GM12878 (cell line): ENCODE data around the gene MAP2K4. TPM values are rescaled to one million over a fixed set of nuclear protein-coding genes. Genes with fewer than 3 reads are reported as not detected.

Source experiments
- ATAC-seq: fragments of 200-7000 bp; cut with Tn5 transposase; 3 replicates; pipeline ENCODE4 v1.9.1; 2020; ENCODE audit warnings: mild to moderate bottlenecking, moderate library complexity
- BruUV-seq: library from RNA; stranded (reverse); fragments of 400-500 nt; replicated peaks from 2 replicates; lab custom pipeline; 2021; lab: Mats Ljungman, UMichigan
- CTCF ChIA-PET: fragments of 300-600 bp; sonication (Branson Sonifier 250); formaldehyde crosslinking; extraction: SDS; loops from one replicate; lab custom pipeline; 2021; ENCODE audit warnings: inconsistent platforms; lab: Yijun Ruan, JAX
- POLR2A ChIA-PET: fragments of 350-600 bp; formaldehyde crosslinking; extraction: SDS; loops from one replicate; lab custom pipeline; 2021; ENCODE audit warnings: inconsistent platforms; lab: Charles Lee
- RAD21 ChIA-PET: fragments of 300-600 bp; sonication (Branson Sonifier 250); formaldehyde crosslinking; loops from one replicate; lab custom pipeline; 2023; ENCODE audit warnings: antibody characterized with exemption; ENCODE audit not compliant: unreplicated experiment; lab: Charles Lee
- SMC1A ChIA-PET: fragments of 300-600 bp; sonication (Branson Sonifier 250); formaldehyde crosslinking; loops from one replicate; lab custom pipeline; 2023; ENCODE audit not compliant: unreplicated experiment, uncharacterized antibody; lab: Charles Lee
- DNase-seq: peaks from one replicate; pipeline ENCODE4 v3.0.0-alpha.2; 2011; ENCODE audit warnings: low read depth, low spot score
- FAIRE-seq: peaks from 3 replicates; lab custom pipeline; 2011; peaks lifted over from hg19 to GRCh38; lab: Jason Lieb, UNC
- H2AFZ ChIP-seq: 2 replicates; pipeline ENCODE4 v1.6.0; 2011; ENCODE audit warnings: low read depth, low read length, control low read depth; ENCODE audit not compliant: control insufficient read depth
- H3K27ac ChIP-seq: 2 replicates; pipeline ENCODE4 v1.5.1; 2011; ENCODE audit warnings: control low read depth; ENCODE audit not compliant: control insufficient read depth, insufficient read depth
- H3K27me3 ChIP-seq, 2 experiments: replicated peaks in 1 of 2; 2 replicates each; pipeline versions ENCODE4 v1.6.0 to v1.6.1; 2011; ENCODE audit warnings: low read length in 1 of 2; ENCODE audit not compliant: control insufficient read depth in 2 of 2, insufficient read depth in 2 of 2
- H3K36me3 ChIP-seq, 2 experiments: 2 replicates each; pipeline ENCODE4 v1.5.1; 2011; ENCODE audit warnings: low read length in 1 of 2; ENCODE audit not compliant: control insufficient read depth in 2 of 2, insufficient read depth in 2 of 2
- H3K4me1 ChIP-seq: 2 replicates; pipeline ENCODE4 v1.6.1; 2011; ENCODE audit warnings: mild to moderate bottlenecking, low read length, moderate library complexity, mixed read lengths; ENCODE audit not compliant: control insufficient read depth, insufficient read depth
- H3K4me2 ChIP-seq: 2 replicates; pipeline ENCODE4 v1.6.0; 2011; ENCODE audit warnings: control low read depth; ENCODE audit not compliant: control insufficient read depth, insufficient read depth
- H3K4me3 ChIP-seq: fragments of 200-600 bp; sonication (generic); 2 replicates; pipeline ENCODE4 v1.5.1; 2016
- H3K79me2 ChIP-seq: 2 replicates; pipeline ENCODE4 v1.6.0; 2011; ENCODE audit warnings: low read length; ENCODE audit not compliant: control insufficient read depth, insufficient read depth
- H3K9ac ChIP-seq: 2 replicates; pipeline ENCODE4 v1.8.0; 2011; ENCODE audit warnings: low read length, control low read depth, mixed read lengths; ENCODE audit not compliant: control insufficient read depth, insufficient read depth
- H3K9me3 ChIP-seq: replicated peaks from 3 replicates; pipeline ENCODE4 v1.5.1; 2011; ENCODE audit warnings: mild to moderate bottlenecking, low read length; ENCODE audit not compliant: control insufficient read depth, insufficient read depth
- H4K20me1 ChIP-seq: 2 replicates; pipeline ENCODE4 v1.6.0; 2011; ENCODE audit not compliant: control insufficient read depth, insufficient read depth
- ATF2 ChIP-seq: IDR thresholded peaks from 2 replicates; pipeline ENCODE4 v1.6.1; 2012; ENCODE audit warnings: low read length, inconsistent platforms
- FOXM1 ChIP-seq: IDR thresholded peaks from 2 replicates; pipeline ENCODE4 v1.6.1; 2012; ENCODE audit warnings: low read depth, mild to moderate bottlenecking, inconsistent platforms, low read length, moderate library complexity
- HSF1 ChIP-seq: fragments of 150-350 bp; IDR thresholded peaks from 2 replicates; pipeline ENCODE4 v1.6.1; 2014; ENCODE audit warnings: mild to moderate bottlenecking, low read depth, low read length
- IKZF2 ChIP-seq, 2 experiments: fragments of 450-650 bp; IDR thresholded peaks; 2 replicates each; pipeline ENCODE4 v1.6.1; 2017; ENCODE audit warnings: mild to moderate bottlenecking in 2 of 2, moderate library complexity in 2 of 2
- JUND ChIP-seq: IDR thresholded peaks from 2 replicates; pipeline ENCODE4 v1.6.1; 2012; ENCODE audit warnings: low read depth, mild to moderate bottlenecking, low read length, improper control_type of control experiment, moderate library complexity
- KLF5 ChIP-seq: fragments of 450-650 bp; IDR thresholded peaks from 2 replicates; pipeline ENCODE4 v1.6.1; 2014; ENCODE audit warnings: mild to moderate bottlenecking; ENCODE audit not compliant: partially characterized antibody
- LARP7 ChIP-seq: fragments of 450-650 bp; IDR thresholded peaks from 2 replicates; pipeline ENCODE4 v1.6.1; 2017; ENCODE audit warnings: mild to moderate bottlenecking
- NFXL1 ChIP-seq: fragments of 450-650 bp; IDR thresholded peaks from 2 replicates; pipeline ENCODE4 v1.6.1; 2017; ENCODE audit warnings: antibody characterized with exemption, mild to moderate bottlenecking, borderline replicate concordance
- NR2C1 ChIP-seq: fragments of 450-650 bp; IDR thresholded peaks from 2 replicates; pipeline ENCODE4 v1.6.1; 2017; ENCODE audit warnings: antibody characterized with exemption, mild to moderate bottlenecking, moderate library complexity
- POLR2AphosphoS5 ChIP-seq: IDR thresholded peaks from 2 replicates; pipeline ENCODE4 v1.6.1; 2011; ENCODE audit warnings: mild to moderate bottlenecking, low read length, inconsistent platforms
- RCOR1 ChIP-seq: conservative IDR thresholded peaks from 2 replicates; pipeline ENCODE4 v1.6.1; 2012; ENCODE audit warnings: low read depth, low read length, improper control_type of control experiment
- RFX5 ChIP-seq: IDR thresholded peaks from 2 replicates; pipeline ENCODE4 v1.6.1; 2011; ENCODE audit warnings: low read depth, low read length, improper control_type of control experiment
- SREBF2 ChIP-seq: IDR thresholded peaks from 2 replicates; pipeline ENCODE4 v1.6.1; 2012; ENCODE audit warnings: mild to moderate bottlenecking, low read length
- SUZ12 ChIP-seq: fragments of 200-600 bp; sonication (generic); IDR thresholded peaks from one replicate; pipeline ENCODE4 v1.6.1; 2018; ENCODE audit warnings: antibody characterized with exemption, mild to moderate bottlenecking; ENCODE audit not compliant: unreplicated experiment
- WRNIP1 ChIP-seq: IDR thresholded peaks from 2 replicates; pipeline ENCODE4 v1.6.1; 2011; ENCODE audit warnings: low read depth, low read length, improper control_type of control experiment, borderline replicate concordance
- ZNF592 ChIP-seq: fragments of 450-650 bp; IDR thresholded peaks from 2 replicates; pipeline ENCODE4 v1.6.1; 2017; ENCODE audit warnings: mild to moderate bottlenecking, moderate library complexity
- ZSCAN29 ChIP-seq: fragments of 450-650 bp; IDR thresholded peaks from 2 replicates; pipeline ENCODE4 v1.6.1; 2017; ENCODE audit warnings: mild to moderate bottlenecking, moderate library complexity
- WGBS: methylation state at CpG from one replicate; pipeline ENCODE4 v1.1.6; 2016; ENCODE audit warnings: low lambda C conversion rate; ENCODE audit not compliant: insufficient replicate concordance, insufficient coverage; ENCODE audit errors: missing lambda C conversion rate; 5-methylcytosine and 5-hydroxymethylcytosine counted together
- in situ Hi-C: fragments of 300-500 bp; cut with MboI; formaldehyde crosslinking; loops from 9 replicates; pipeline ENCODE4 v1.14.3; 2018; ENCODE audit warnings: mixed read lengths
- intact Hi-C: fragments of 100-400 bp; cut with micrococcal nuclease; formaldehyde crosslinking; loops from one replicate; pipeline ENCODE4 v1.14.2; 2022; ENCODE audit not compliant: unreplicated experiment
- polyA plus RNA-seq, 11 experiments: library from polyadenylated mRNA; depleted of rRNA in 4 of 11; unstranded in 6 of 11; stranded (reverse) in 5 of 11; fragments of >200 nt; fragmentation: Nextera tagmentation in 4 of 11; fragmentation: Illumina TruSeq in 1 of 11; extraction: Ambion mirVana in 4 of 11; extraction: Trizol in 1 of 11; gene quantifications; 1 replicate in 1 of 11; 2 replicates in 10 of 11; pipeline versions ENCODE4 v1.2.1 to v1.2.3, GENCODE V29; 2011 to 2016; ENCODE audit warnings: inconsistent platforms in 2 of 11, missing spikeins in 2 of 11, low read depth in 1 of 11
- total RNA-seq, 4 experiments: library from RNA; depleted of rRNA in 3 of 4; stranded (reverse); fragments of >200 nt in 3 of 4; fragmentation: Illumina TruSeq in 1 of 4; extraction: Trizol in 1 of 4; gene quantifications; 2 replicates each; pipeline versions ENCODE4 v1.2.1 to v1.2.3, GENCODE V29; 2013 to 2021

MAP2K4 gene
- total and polyA plus RNA-seq, 10 of the 15 experiments (the other 5 are each of a cell fraction or from before 2014, with no cell fraction given): 5.4 to 34.1 (median 25.5) TPM

- over 99% methylated on average over 7 of the region's 7 CpGs for WGBS
- no peak overlapping the region for H2AFZ ChIP-seq
- H3K9me3 ChIP-seq: no peaks in the 10 kb centered on the region
- ChIA-PET SMC1A (no interaction called here), POLR2A (no interaction called here)
- FAIRE-seq (no peak), DNase-seq (no peak)
- no peaks in the 10 kb centered on the region for H3K4me1 ChIP-seq
- H3K79me2 ChIP-seq: no peaks in the 10 kb centered on the region
- H3K27ac ChIP-seq: no peak overlapping the region
- intact Hi-C loops: no loop called here
- no peaks in the 10 kb centered on the region for H3K27me3 ChIP-seq
- no peak overlapping the region for H3K9ac ChIP-seq
- no TSS peak for BruUV-seq
- H3K4me2 ChIP-seq: no peak overlapping the region
- in situ Hi-C loops: no loop called here
- no peak for TF ChIP-seq NFXL1
- no peak for TF ChIP-seq POLR2AphosphoS5
- TF ChIP-seq SREBF2: no peak
- no peak for TF ChIP-seq WRNIP1
- TF ChIP-seq RFX5: no peak
- TF ChIP-seq SUZ12: no peak
- TF ChIP-seq FOXM1: no peak
- no peak for TF ChIP-seq ZNF592
- TF ChIP-seq RCOR1: no peak
- TF ChIP-seq JUND: no peak
- no peak for TF ChIP-seq ATF2
- TF ChIP-seq HSF1: no peak
- no peak for TF ChIP-seq IKZF2 (IDR thresholded peaks at IDR 0.05)
- TF ChIP-seq LARP7: no peak
- no peak for TF ChIP-seq ZSCAN29
- TF ChIP-seq KLF5: no peak
- no peak for TF ChIP-seq NR2C1
- TF ChIP-seq, all 136 proteins: peak for 0
- H3K4me3 ChIP-seq: no peak overlapping the region
- no peaks in the 10 kb centered on the region for H4K20me1 ChIP-seq
- no peak for ATAC-seq
- peaks cover 1 to 27% of the 10 kb centered on the region in 2 experiments for H3K36me3 ChIP-seq
- RAD21 ChIA-PET: no interaction called here
- CTCF ChIA-PET: interaction anchor here (0.6 kb wide), 1 partner anchor 17 kb away, joined by 3 read pairs; no protein-coding TSS in a partner anchor
Measured at GRCh38 chr17:12128946-12129345, 108.3 kb downstream of the MAP2K4 start.
